Endothelial cell of umbilical vein (primary cell): ENCODE measurements around the gene ZNF557. TPM values are rescaled to one million over a fixed set of nuclear protein-coding genes. Genes with fewer than 3 reads are reported as not detected.

Experiments
- BruUV-seq: library from RNA; stranded (reverse); fragments of 400-500 nt; replicated peaks from 2 replicates; lab custom pipeline; 2021; lab: Mats Ljungman, UMichigan
- CTCF ChIA-PET: fragments of 300-600, 350-600 bp; sonication (Branson Sonifier 250); formaldehyde crosslinking; loops from one replicate; lab custom pipeline; 2021; ENCODE audit warnings: antibody characterized with exemption, inconsistent platforms; lab: Charles Lee
- POLR2A ChIA-PET: fragments of 300-600, 350-600 bp; sonication (Branson Sonifier 250); formaldehyde crosslinking; loops from one replicate; lab custom pipeline; 2021; ENCODE audit warnings: antibody characterized with exemption, inconsistent platforms; lab: Charles Lee
- DNase-seq: peaks from one replicate; pipeline ENCODE4 v3.0.0-alpha.2; 2011; ENCODE audit warnings: low read depth, low spot score
- FAIRE-seq: peaks from 2 replicates; lab custom pipeline; 2011; peaks lifted over from hg19 to GRCh38; lab: Jason Lieb, UNC
- H2AFZ ChIP-seq: 2 replicates; pipeline ENCODE4 v1.6.0; 2012; ENCODE audit warnings: low read depth, low read length, control low read depth, inconsistent platforms
- H3K27ac ChIP-seq: 2 replicates; pipeline ENCODE4 v1.5.1; 2011; ENCODE audit warnings: low read depth, mild to moderate bottlenecking, control low read depth, low read length, moderate library complexity; ENCODE audit not compliant: insufficient read depth
- H3K27me3 ChIP-seq, 2 experiments: 2 replicates each; pipeline versions ENCODE4 v1.6.0 to v1.6.1; 2011; ENCODE audit warnings: low read length in 2 of 2, mixed read lengths in 1 of 2; ENCODE audit not compliant: control insufficient read depth in 2 of 2, insufficient read depth in 2 of 2
- H3K36me3 ChIP-seq, 2 experiments: 2 replicates in 1 of 2; 3 replicates in 1 of 2; pipeline ENCODE4 v1.5.1; 2011; ENCODE audit warnings: low read length in 2 of 2, mild to moderate bottlenecking in 1 of 2, moderate library complexity in 1 of 2; ENCODE audit not compliant: control insufficient read depth in 2 of 2, insufficient read depth in 2 of 2; ENCODE audit errors: extremely low read depth in 1 of 2
- H3K4me1 ChIP-seq: 3 replicates; pipeline ENCODE4 v1.5.1; 2011; ENCODE audit warnings: mild to moderate bottlenecking, low read length; ENCODE audit not compliant: control insufficient read depth, insufficient read depth; ENCODE audit errors: extremely low read depth
- H3K4me2 ChIP-seq: 2 replicates; pipeline ENCODE4 v1.6.1; 2011; ENCODE audit warnings: low read length, control low read depth, mixed read lengths; ENCODE audit not compliant: insufficient read depth
- H3K4me3 ChIP-seq, 3 experiments: fragments of 200-600 bp in 1 of 3; sonication (generic), shearing (Covaris generic) in 1 of 3; replicated peaks in 1 of 3; 2 replicates each; pipeline ENCODE4 v1.5.1; 2011 to 2016; ENCODE audit warnings: control low read depth in 3 of 3, low read length in 3 of 3, mild to moderate bottlenecking in 2 of 3, inconsistent platforms in 1 of 3, low read depth in 1 of 3, moderate library complexity in 1 of 3; ENCODE audit not compliant: insufficient read depth in 1 of 3
- H3K79me2 ChIP-seq: 2 replicates; pipeline ENCODE4 v1.6.0; 2012; ENCODE audit warnings: low read length, inconsistent platforms; ENCODE audit not compliant: control insufficient read depth, insufficient read depth
- H3K9ac ChIP-seq: replicated peaks from 2 replicates; pipeline ENCODE3; 2011; ENCODE audit warnings: low read length, control low read depth; ENCODE audit not compliant: insufficient read depth; ENCODE audit errors: extremely low read depth
- H3K9me1 ChIP-seq: replicated peaks from 3 replicates; pipeline ENCODE4 v1.6.0; 2011; ENCODE audit warnings: mild to moderate bottlenecking, low read length; ENCODE audit not compliant: control insufficient read depth, insufficient read depth; ENCODE audit errors: extremely low read depth
- H3K9me3 ChIP-seq: replicated peaks from 2 replicates; pipeline ENCODE4 v1.5.1; 2012; ENCODE audit warnings: low read length, inconsistent platforms; ENCODE audit not compliant: control insufficient read depth, insufficient read depth
- H4K20me1 ChIP-seq: replicated peaks from 2 replicates; pipeline ENCODE3; 2011; ENCODE audit warnings: mild to moderate bottlenecking, low read length; ENCODE audit not compliant: control insufficient read depth, insufficient read depth; ENCODE audit errors: extremely low read depth
- CTCF ChIP-seq, 2 donors: IDR thresholded peaks; 1 replicate in 1 of 2; 2 replicates in 1 of 2; pipeline ENCODE4 v1.5.1; 2011; ENCODE audit warnings: low read length in 2 of 2, mild to moderate bottlenecking in 2 of 2, moderate library complexity in 2 of 2, control low read depth in 1 of 2, inconsistent platforms in 1 of 2, low read depth in 1 of 2; ENCODE audit not compliant: insufficient read depth in 1 of 2; ENCODE audit errors: extremely low read depth in 1 of 2
- EZH2 ChIP-seq: IDR thresholded peaks from 2 replicates; pipeline ENCODE4 v1.6.1; 2012; ENCODE audit warnings: borderline replicate concordance, low read depth, mild to moderate bottlenecking, moderate library complexity, low read length, inconsistent platforms; ENCODE audit not compliant: severe bottlenecking
- FOS ChIP-seq: IDR thresholded peaks from 2 replicates; pipeline ENCODE4 v1.6.1; 2011; ENCODE audit warnings: mild to moderate bottlenecking, low read length, moderate library complexity, borderline replicate concordance; ENCODE audit not compliant: insufficient read depth
- GATA2 ChIP-seq: IDR thresholded peaks from 2 replicates; pipeline ENCODE4 v1.7.0; 2011; ENCODE audit warnings: low read depth, mild to moderate bottlenecking, moderate library complexity, mixed read lengths, low read length; ENCODE audit not compliant: insufficient read length, insufficient read depth
- JUN ChIP-seq: IDR thresholded peaks from 2 replicates; pipeline ENCODE4 v1.6.1; 2011; ENCODE audit warnings: borderline replicate concordance, low read depth; ENCODE audit not compliant: insufficient read length, insufficient read depth
- MAX ChIP-seq: IDR thresholded peaks from 2 replicates; pipeline ENCODE4 v1.6.1; 2011; ENCODE audit not compliant: insufficient read depth, insufficient read length
- MYC ChIP-seq: IDR thresholded peaks from one replicate; pipeline ENCODE4 v1.6.1; 2011; ENCODE audit warnings: mild to moderate bottlenecking, low read depth, low read length
- POLR2A ChIP-seq: IDR thresholded peaks from 2 replicates; pipeline ENCODE4 v1.6.1; 2012; ENCODE audit warnings: low read depth, mild to moderate bottlenecking, control low read depth, low read length
- POLR2AphosphoS5 ChIP-seq: IDR thresholded peaks from 2 replicates; pipeline ENCODE4 v1.6.1; 2012; ENCODE audit warnings: low read depth, mild to moderate bottlenecking, control low read depth, low read length, moderate library complexity; ENCODE audit not compliant: insufficient read depth
- dilution Hi-C: fragments of 300-500 bp; cut with MboI; formaldehyde crosslinking; loops from one replicate; pipeline ENCODE4 v1.15.0; 2019; ENCODE audit warnings: low sequenced_read_pairs; ENCODE audit not compliant: extremely low pct_ligation_motif_present
- intact Hi-C: fragments of 100-400 bp; cut with micrococcal nuclease; formaldehyde crosslinking; loops from one replicate; pipeline ENCODE4 v1.10.0; 2022
- polyA plus RNA-seq, 4 experiments: library from polyadenylated mRNA; depleted of rRNA in 3 of 4; stranded (reverse) in 3 of 4; unstranded in 1 of 4; fragments of >200 nt; gene quantifications; 2 replicates each; pipeline versions ENCODE4 v1.2.1 to v1.2.3, GENCODE V29; 2011 to 2012; ENCODE audit warnings: missing spikeins in 1 of 4
- total RNA-seq: library from RNA; stranded (reverse); gene quantifications from 2 replicates; pipeline ENCODE4 v1.2.3, GENCODE V29; 2021

ZNF557 gene
- total and polyA plus RNA-seq, 2 donors (not counting 3 experiments of a cell fraction or from before 2014, with no cell fraction given) = 1.9 to 8.0 TPM

- POLR2A ChIA-PET = no interaction called here
- peaks cover 0 to 4% of the 10 kb centered on the region in 2 experiments for H3K36me3 ChIP-seq
- H3K9ac ChIP-seq = no peak overlapping the region
Measured at GRCh38 chr19:7119582-7119981, 50.1 kb downstream of the ZNF557 start.

GRCh38 chr19:7120499-7120898 lies 51.0 kb downstream of the ZNF557 start:
- Histone ChIP-seq H3K9ac (no peak overlapping the region), H3K27me3 (no peaks in the 10 kb centered on the region), H3K4me1 (peaks cover 11% of the 10 kb centered on the region), H3K36me3 (peaks cover 0 to 7% of the 10 kb centered on the region in 2 experiments), H3K4me2 (no peak overlapping the region), H3K27ac (no peak overlapping the region), H3K9me1 (no peaks in the 10 kb centered on the region), H3K79me2 (no peaks in the 10 kb centered on the region), H4K20me1 (no peaks in the 10 kb centered on the region), H3K4me3 (no peak overlapping the region), H3K9me3 (no peaks in the 10 kb centered on the region), H2AFZ (no peak overlapping the region)
- ChIA-PET CTCF (no interaction called here), POLR2A (no interaction called here)
- intact Hi-C loops = no loop called here
- FAIRE-seq (no peak), DNase-seq (no peak)
- dilution Hi-C loops = no loop called here
- TF ChIP-seq FOS (no peak), MAX (no peak), CTCF (IDR thresholded peaks at IDR 0.05; ENCODE audit: extremely low read depth in 1 of 2, insufficient read depth in 1 of 2, low read depth in 1 of 2, low read length in 2 of 2) (no peak), POLR2AphosphoS5 (no peak), POLR2A (no peak), EZH2 (no peak), JUN (no peak), MYC (no peak), GATA2 (no peak)
- BruUV-seq = no TSS peak

More at GRCh38 chr19:7119582-7119981, 50.1 kb downstream of the ZNF557 start:
- peaks cover 11% of the 10 kb centered on the region for H3K4me1 ChIP-seq
- no TSS peak for BruUV-seq
- no peak overlapping the region for H3K4me3 ChIP-seq
- intact Hi-C loops (no loop called here), dilution Hi-C loops (no loop called here)
- no peak overlapping the region for H2AFZ ChIP-seq
- no peaks in the 10 kb centered on the region for H3K9me1 ChIP-seq
- H3K79me2 ChIP-seq = no peaks in the 10 kb centered on the region
- CTCF ChIA-PET = no interaction called here
- H3K9me3 ChIP-seq = no peaks in the 10 kb centered on the region
- FAIRE-seq (no peak), DNase-seq (no peak)
- H4K20me1 ChIP-seq = no peaks in the 10 kb centered on the region
- TF ChIP-seq POLR2AphosphoS5 (no peak), MAX (no peak)
- no peak overlapping the region for H3K27ac ChIP-seq
- no peaks in the 10 kb centered on the region for H3K27me3 ChIP-seq
- H3K4me2 ChIP-seq = no peak overlapping the region
